GM19452 (cell line): ENCODE data around the gene SORCS2.

Experiments used
- ATAC-seq: cut with Tn5 transposase; IDR thresholded peaks from one replicate; pipeline ENCODE4 v1.9.1; 2021; ENCODE audit not compliant: unreplicated experiment

Gene SORCS2

GRCh38 chr4:7668826-7669225 is 476.5 kb downstream of the SORCS2 start:
- no peak for ATAC-seq

GRCh38 chr4:7672601-7673000 is 480.3 kb downstream of the SORCS2 start:
- ATAC-seq: no peak

- ATAC-seq: no peak
These were observed 480.8 kb downstream of the SORCS2 start for GRCh38 chr4:7673121-7673520.

GRCh38 chr4:7674706-7675105 is 482.4 kb downstream of the SORCS2 start:
- no peak for ATAC-seq

- ATAC-seq: no peak
These were observed 482.8 kb downstream of the SORCS2 start for GRCh38 chr4:7675136-7675535.

GRCh38 chr4:7675612-7676320 is 483.4 kb downstream of the SORCS2 start:
- ATAC-seq: no peak

GRCh38 chr4:7676398-7676922 is 484.1 kb downstream of the SORCS2 start:
- no peak for ATAC-seq

GRCh38 chr4:7677086-7677485 is 484.7 kb downstream of the SORCS2 start:
- ATAC-seq: no peak

GRCh38 chr4:7677799-7678301 is 485.5 kb downstream of the SORCS2 start:
- ATAC-seq: no peak

- ATAC-seq: no peak
These were observed 486.0 kb downstream of the SORCS2 start for GRCh38 chr4:7678318-7678852.

GRCh38 chr4:7679406-7680040 is 487.2 kb downstream of the SORCS2 start:
- ATAC-seq: no peak

- no peak for ATAC-seq
These were observed 487.8 kb downstream of the SORCS2 start for GRCh38 chr4:7680106-7680505.

GRCh38 chr4:7680731-7681130 is 488.4 kb downstream of the SORCS2 start:
- no peak for ATAC-seq

GRCh38 chr4:7683126-7683703 is 490.9 kb downstream of the SORCS2 start:
- ATAC-seq: no peak

GRCh38 chr4:7684294-7684693 is 492.0 kb downstream of the SORCS2 start:
- ATAC-seq: no peak

GRCh38 chr4:7686070-7686870 is 493.9 kb downstream of the SORCS2 start:
- no peak for ATAC-seq

- no peak for ATAC-seq
These were observed 494.7 kb downstream of the SORCS2 start for GRCh38 chr4:7687006-7687405.

GRCh38 chr4:7687796-7688195 is 495.5 kb downstream of the SORCS2 start:
- no peak for ATAC-seq

- ATAC-seq: no peak
These were observed 497.7 kb downstream of the SORCS2 start for GRCh38 chr4:7689773-7690693.

- no peak for ATAC-seq
These were observed 498.7 kb downstream of the SORCS2 start for GRCh38 chr4:7691061-7691460.
